Stomach (tissue), 4 donors: ENCODE measurements around the gene MAGED4B.
"Not testable (repeated sequence)": the region's sequence is repeated elsewhere in the genome, so short reads cannot be mapped to it uniquely, and the experiment has no call there.

ENCODE experiments used
- CTCF ChIP-seq, 7 experiments: fragments of 450-650 bp in 4 of 7; fragments of 200-600 bp in 3 of 7; sonication (generic) in 3 of 7; IDR thresholded peaks; one replicate each; pipeline ENCODE4 v1.5.1; 2016 to 2019; ENCODE audit warnings: antibody characterized with exemption in 7 of 7, control low read depth in 2 of 7, mild to moderate bottlenecking in 1 of 7
- POLR2A ChIP-seq, 4 donors: fragments of 450-650 bp; IDR thresholded peaks; one replicate each; pipeline ENCODE4 v1.6.1; 2016; ENCODE audit warnings: antibody characterized with exemption in 4 of 4, control low read depth in 2 of 4, mild to moderate bottlenecking in 1 of 4, moderate library complexity in 1 of 4

- not testable (repeated sequence) for TF ChIP-seq CTCF, POLR2A (IDR thresholded peaks at IDR 0.05)
Observed at GRCh38 chrX:52042288-52042687, 26.7 kb downstream of the MAGED4B start.
